GM20431 (cell line): ENCODE measurements around the gene KLHDC4.
"Not testable (repeated sequence)": the region's sequence is repeated elsewhere in the genome, so short reads cannot be mapped to it uniquely, and the experiment has no call there.

Source experiments
- in situ Hi-C: fragments of 300-500 bp; cut with MseI, MboI; formaldehyde crosslinking; loops from one replicate; pipeline ENCODE4 v1.15.0; 2020; ENCODE audit warnings: low sequenced_read_pairs; ENCODE audit not compliant: unreplicated experiment

The KLHDC4 gene

DNA sequence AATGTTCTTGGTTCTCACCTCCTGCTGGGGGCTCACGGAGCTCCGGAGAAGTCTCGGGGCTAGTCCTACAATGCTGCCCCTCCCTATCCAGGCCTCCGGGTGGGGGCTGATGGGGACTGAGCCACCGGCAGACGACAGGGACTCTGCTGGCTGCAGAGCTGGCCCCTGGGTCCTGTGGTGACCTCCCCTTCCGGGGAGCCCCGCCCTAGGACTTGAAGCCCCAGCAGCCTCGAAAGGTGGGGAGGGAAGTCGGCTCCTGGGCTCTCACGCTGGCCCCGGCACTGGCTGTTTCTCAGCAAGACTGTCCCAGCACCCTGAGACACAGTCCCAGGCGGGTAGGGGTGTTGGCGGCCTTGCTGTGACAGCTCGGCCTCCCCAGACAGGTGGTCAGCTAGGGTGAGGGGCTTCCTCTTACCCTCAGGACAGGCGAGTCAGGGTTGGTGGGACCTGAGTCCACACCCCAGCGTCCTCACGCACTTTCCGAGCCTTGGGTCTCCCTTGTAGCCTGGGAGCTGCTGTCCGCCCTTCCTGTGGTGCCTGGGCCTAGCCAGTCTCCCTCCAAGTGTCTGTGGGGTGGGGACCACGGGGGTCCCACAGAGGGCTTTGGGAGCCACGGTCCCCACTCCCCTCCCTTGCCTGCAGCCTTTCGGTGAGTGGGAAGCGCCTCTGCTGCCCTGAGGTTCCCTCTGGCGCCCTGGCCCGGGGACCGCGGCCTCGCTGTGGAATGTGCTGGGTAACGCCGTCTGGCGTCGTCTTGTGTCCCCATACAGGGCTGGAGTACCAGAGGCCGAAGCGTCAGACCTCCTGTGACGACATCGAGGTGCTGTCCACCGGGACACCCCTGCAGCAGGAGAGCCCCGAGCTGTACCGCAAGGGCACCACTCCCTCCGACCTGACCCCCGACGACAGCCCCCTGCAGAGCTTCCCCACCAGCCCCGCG lies 76.6 kb downstream of the KLHDC4 start:
- in situ Hi-C loops, result no loop called here

DNA sequence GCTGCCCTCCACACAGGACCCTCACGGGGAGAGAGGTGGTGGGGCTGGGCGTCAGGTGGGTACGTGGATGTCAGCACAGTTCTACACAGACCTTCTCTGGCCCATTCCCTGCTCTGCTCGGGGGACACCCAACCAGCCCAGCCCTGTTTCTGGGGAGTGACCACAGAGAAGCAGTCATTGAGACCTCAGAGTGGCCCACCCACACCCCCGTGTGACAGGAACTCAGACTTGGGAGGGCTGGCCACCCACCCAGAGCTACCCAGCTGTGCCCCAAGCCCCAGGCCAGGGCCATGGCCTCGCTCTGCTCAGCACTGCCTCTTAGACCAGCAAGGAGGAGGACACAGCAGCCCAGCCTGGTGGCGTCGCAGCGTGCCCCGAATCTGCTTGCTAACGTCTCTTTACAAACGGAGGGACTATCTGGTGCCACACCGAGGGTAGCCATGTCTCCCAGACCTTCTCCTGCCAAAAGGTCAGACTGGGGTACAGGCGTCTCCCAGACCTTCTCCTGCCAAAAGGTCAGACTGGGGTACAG lies 77.7 kb downstream of the KLHDC4 start:
- in situ Hi-C loops, result no loop called here

DNA sequence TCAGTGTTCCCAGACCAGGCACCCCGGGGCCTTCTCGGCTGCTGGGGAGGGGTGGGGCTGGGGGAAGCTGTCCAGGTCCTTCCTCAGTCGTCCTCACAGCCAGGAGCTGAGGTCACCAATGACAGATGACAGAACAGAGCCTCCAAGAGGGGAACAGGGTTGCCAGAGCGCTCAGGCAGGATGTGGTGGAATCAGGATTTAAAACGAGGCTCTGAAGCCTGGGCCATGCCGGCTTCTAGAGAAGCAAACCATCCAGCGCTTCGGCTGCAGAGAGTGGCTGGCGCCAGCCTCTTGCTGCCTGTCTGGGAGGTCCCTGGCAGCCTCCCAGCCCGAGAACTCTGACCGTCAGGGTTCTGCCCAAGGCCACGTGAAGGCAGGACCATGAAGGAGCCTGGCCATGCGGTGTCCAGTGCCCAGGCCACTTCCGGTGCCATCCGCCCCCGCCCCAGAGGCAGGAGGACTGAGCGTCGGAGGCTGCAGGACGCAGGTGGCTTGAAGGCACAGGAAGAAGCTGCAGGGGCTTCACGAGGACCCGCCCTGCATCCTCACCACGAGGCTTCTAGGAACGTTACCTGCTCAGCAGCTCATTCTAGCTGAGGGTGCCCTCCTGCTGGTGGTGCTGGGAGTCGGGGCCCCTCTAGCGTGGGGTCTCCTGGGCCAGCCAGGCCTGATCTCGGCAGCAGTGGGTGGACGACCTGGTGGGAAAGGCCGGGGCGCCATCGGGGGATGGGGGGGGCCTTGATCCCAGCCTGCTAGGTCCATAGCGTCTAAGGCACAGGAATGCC lies 78.5 kb downstream of the KLHDC4 start:
- in situ Hi-C loops, result no loop called here

DNA sequence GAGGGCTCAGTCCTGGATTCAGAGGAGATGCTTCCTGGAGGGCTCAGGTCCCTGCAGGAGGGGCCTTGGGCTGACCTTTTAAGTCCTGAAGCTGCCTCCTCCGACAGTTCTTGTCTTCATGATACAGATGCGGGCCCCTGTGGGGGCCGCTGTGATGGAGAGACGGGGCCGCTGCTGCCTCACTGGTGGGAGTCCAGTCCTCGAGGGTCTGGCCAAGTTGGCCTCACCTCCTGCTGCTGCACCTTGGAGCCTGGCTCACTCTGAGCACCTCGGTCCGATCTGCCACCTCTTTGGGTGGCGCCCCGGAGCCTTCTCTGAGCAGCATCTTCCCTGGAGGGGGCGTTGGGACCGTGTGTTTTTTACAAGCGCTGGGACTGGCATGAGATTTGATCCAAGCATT lies 79.1 kb downstream of the KLHDC4 start:
- in situ Hi-C loops, result no loop called here

DNA sequence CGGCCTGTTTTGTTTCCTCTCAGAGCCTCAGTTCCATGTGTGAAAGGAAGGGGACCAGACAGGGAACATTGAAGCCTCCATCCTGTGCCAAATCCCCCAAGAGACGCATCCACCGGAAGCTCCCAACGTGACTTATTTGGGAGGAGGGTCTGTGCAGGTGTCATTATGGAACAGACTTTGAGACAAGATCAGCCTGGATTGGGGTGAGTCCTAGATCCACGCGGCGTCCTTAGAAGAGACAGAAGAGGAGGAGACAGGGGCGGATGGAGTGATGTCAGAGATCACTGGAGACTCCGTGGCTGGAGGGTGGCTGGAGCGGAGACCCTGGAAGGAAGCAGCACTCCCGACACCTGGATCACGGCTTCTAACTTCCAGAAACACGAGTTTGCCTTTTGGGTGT lies 80.0 kb downstream of the KLHDC4 start:
- in situ Hi-C loops, result no loop called here

DNA sequence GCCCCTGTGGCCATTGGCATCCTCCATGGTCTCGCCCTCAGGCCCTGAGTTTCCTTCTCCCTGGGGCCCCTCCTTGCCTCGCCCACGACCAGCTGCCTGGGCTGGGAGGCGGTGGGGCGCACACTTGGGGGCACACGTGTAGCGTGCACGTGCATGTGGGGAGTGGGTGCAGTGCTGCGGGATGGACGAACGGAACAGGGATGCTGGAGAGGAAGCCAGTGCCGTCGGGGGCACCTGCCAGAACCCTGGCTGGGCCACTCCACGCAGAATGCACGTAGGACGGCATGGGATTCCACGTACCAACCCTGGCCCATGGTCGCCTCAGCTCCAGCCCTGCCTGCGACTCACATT lies 80.4 kb downstream of the KLHDC4 start:
- in situ Hi-C loops, result no loop called here

DNA sequence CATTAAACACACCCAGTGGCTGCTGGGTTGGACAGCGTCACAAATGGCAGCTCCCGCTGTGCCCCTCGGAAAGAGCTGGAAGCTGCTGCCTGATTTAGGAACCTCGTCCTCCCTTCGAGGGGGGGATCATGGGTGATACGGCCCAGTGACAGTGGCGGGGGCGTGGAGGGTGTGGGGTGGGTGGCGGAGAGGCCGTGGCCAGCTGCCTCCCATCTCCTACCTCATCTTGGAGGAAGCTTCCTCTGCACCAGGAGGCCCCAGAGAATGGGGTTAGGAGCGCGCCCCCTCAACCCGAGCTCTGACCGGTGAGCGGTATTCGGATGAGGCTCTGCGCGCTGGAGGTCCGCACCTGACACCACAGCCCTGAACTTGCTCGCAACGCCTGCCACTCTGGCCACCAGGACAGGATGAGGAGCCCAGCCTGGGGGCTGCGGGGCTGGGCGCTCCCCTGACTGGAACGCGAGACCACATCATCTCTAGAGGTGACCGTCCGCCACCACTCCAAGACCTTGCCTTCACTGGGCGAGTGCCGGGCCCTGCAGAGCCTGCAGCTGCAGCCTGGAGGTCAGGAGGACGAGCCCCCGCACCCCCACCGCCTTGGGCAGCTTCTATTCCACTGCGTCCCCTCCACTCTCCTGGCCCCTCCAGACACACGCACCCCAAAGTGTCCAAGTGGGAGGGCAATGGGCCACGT lies 80.9 kb downstream of the KLHDC4 start:
- in situ Hi-C loops, result no loop called here

DNA sequence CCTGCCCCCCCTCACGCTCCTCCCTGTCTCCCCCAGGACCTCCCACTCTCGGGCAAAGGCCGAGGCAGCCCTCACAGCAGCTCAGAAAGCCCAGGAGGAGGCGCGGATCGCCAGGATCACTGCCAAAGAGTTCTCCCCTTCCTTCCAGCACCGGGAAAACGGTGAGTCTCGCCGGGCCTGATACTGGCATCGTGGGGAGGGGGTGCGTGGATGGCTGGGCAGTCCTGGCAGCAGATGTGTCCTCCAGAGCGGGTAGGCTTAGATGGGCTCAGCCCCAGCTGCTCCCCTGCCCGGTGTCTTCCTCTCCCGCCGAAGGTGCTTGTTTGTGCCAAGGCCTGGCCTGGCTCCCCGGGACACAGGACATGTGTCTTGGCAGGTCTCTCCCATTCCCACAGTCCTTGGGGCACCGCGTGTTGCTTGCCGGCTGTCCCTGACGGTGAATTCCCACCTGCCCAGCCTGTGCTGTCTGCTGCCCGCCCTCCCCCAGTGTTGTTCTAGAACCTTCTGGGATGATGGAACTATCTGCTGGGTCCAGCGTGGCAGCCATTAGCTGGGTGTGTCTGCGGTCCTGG lies 81.6 kb downstream of the KLHDC4 start:
- in situ Hi-C loops, result no loop called here

DNA sequence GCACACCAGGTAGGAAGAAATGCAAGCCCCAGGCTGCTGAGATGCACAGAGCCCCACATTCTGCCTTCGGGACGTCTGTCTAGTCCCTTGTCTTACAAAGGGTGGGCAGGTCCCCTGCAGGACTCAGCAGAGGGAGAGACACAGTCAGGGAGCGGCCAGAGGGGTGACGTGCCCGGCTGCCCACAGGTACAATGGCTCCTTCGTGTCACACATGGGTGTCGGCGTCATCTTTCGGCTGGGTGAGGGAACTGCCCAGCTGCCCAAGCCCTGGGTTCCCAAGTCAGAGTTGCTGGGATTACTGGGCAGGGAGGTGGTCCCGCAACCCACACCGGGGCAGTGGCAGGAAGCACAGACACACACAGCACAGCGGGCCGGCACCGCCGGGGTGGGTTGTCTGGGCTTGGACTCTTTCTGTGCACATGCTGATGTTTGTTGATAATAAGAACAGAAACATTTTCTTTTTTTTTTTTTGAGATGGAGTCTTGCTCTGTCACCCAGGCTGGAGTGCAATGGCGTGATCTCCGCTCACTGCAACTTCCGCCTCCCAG lies 82.9 kb downstream of the KLHDC4 start:
- in situ Hi-C loops, result no loop called here

DNA sequence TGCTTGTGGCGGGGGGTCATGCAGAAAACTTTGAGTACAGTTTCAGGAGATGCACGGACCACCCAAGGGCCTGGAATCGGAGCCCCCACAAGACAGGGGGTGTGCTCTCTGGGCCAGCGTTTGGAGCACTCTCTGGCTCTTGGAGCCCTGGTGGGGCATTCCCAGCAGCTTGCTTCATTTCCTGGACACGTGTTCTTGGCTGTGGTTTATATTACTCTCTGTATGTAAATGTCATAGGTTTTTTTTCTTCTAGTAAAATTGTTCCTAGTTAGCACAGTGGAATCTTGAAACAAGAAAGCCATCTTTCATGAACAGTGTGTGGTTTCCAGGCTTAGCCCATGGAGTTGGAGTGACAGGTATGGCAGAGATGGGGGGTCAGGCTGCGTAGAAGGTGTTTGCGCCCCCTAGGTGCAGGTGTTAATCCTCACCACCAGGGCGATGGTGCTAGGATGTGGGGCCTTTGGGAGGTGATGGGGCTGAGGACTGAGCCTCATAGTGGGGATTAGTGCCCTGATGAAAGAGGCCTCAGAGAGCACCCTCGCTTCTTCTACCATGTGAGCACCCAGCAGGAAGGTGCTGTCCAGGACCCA lies 83.7 kb downstream of the KLHDC4 start:
- in situ Hi-C loops, result no loop called here

DNA sequence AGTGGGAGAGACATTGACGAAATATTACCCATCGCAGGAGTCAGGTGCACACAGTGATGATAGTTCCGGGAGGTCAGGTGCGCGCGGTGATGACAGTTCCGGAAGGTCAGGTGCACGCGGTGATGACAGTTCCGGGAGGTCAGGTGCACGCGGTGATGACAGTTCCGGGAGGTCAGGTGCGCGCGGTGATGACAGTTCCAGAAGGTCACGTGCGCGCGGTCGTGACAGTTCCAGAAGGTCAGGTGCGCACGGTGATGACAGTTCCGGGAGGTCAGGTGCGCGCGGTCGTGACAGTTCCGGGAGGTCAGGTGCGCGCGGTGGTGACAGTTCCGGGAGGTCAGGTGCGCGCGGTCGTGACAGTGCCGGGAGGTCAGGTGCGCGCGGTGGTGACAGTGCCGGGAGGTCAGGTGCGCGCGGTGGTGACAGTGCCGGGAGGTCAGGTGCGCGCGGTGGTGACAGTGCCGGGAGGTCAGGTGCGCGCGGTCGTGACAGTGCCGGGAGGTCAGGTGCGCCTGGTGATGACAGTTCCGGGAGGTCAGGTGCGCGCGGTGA lies 84.7 kb downstream of the KLHDC4 start:
- in situ Hi-C loops, result not testable (repeated sequence)

DNA sequence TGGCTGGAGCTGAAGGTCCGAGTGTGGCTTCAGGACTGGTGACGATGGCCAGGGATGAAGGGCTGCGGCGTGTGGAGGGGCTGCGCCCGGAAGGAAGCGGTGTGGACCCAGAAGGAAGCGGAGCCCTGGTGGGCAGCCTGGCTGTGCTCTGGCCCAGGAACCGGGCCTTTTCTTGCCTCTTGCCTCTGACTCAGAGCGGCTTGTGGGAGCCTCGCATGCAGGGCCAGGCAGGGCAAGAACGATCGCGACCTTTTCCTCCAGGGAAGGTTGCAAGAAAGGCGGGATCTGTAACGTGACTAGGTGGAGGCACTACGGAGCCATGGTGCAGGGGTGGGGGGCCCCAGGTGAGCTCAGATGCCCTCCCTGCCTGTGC lies 85.5 kb downstream of the KLHDC4 start:
- in situ Hi-C loops, result no loop called here

DNA sequence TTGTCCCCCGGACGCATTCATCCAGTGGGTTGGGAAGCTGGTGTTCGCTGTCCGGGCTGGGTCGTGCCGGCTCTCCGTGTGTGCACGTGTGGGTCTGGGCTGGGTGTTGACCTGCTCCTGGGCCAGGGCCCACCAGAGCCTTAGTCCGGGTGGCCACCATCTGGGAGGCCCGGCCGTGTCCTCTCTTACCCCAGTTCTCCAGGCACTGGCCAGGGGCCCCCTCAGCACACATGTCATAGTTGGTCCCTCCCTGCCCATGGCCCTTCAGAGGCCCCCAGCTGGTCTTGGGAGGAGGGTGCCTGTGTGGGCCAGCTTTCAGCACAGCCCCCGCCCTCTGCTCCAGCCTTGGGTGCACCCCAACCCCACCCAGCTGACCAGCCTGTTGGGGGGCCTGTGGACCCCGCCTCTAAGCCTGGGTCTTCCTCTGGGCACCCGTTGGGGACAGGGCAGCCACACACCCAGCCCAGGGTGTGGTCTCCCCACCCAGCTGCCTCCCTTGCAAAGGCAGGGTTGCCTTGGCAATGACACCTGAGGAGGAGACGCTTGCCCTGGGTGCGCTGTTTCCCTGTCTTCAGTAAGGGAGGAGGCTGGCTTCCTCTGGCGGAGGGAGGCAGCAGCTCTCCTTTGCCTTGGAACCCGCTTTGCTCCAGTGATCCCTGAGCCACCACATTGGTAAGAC lies 86.1 kb downstream of the KLHDC4 start:
- in situ Hi-C loops, result no loop called here

DNA sequence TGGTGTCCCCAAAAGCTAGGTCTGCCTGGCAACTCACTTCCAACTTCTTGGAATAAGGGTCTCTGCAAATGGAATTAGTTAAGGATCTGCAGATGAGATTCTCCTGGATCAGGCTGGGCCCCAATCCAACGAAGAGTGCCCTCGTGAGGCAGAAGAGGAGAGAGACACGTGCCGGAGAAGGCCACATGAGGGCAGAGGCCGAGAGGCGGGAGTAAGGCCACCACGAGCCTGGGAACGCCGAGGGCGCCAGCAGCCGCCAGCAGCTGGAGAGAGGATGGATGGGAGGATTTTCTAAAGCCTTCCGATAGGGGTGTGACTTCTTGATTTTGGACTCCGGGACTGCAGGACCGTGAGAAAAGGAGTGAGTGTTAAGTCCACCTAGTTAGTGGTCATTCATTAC lies 87.2 kb downstream of the KLHDC4 start:
- in situ Hi-C loops, result no loop called here

DNA sequence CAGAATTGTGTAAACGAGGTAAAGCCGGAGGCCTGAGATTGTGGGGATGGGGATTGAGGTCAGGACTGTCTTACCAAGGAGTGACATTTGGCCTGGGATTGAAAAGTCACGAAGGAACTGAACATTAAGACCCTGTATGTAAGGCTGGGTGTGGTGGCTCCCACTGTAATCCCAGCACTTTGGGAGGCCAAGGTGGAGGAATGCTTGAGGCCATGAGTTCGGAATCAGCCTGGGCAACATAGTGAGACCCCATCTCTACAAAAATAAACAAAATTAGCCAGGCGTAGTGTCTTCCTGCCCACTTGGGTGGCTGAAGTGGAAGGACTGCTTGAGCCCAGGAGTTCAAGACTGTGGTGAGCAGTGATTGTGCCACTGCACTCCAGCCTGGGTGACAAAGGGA lies 88.0 kb downstream of the KLHDC4 start:
- in situ Hi-C loops, result no loop called here

DNA sequence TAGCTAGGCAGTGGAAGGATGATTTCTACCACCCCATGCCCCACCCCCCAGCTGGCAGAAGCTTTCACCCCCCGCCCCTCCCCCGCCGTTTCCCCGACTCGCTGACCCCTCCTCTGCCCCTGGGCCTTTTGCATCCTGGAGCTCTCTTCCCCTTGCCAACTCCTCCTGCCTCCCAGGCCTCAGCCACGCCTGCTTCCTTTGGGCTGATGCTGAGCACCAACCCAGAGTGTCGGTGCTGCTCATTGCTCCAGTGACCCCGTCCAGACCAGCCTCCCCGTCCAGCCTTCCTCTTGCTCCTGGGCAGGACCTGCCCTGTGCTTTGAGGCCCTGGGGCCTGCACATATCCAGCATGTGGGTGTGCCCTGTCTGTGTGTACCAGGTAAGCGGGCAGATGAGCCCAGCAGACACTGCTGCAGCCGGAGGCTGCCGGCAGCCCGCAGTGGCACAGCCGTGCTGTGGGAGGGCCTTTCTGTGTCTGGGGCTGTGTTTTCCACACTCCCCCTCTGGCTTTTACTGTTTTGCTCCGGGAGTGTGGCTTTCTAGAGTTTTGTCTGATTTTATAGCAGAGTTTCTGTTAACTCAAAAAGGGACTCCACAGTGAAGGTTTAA lies 90.6 kb downstream of the KLHDC4 start:
- in situ Hi-C loops, result no loop called here

DNA sequence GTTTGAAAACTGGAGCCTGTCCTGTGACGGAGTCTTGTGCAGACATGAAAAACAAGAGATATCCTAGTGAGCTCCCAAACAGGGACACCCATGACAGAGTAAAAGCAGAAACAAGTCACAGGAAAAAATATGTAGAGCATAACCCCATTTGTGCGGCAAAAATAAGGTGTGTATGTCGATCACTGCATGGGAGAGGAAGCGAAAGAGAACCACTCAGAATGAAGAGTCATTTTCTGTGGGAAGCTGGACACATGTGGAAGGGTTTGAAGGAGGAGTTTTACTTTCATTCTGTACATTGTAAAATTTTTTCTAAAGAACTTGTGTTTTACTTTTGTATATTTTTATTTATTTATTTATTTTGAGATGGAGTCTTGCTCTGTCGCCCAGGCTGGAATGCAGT lies 91.4 kb downstream of the KLHDC4 start:
- in situ Hi-C loops, result no loop called here

DNA sequence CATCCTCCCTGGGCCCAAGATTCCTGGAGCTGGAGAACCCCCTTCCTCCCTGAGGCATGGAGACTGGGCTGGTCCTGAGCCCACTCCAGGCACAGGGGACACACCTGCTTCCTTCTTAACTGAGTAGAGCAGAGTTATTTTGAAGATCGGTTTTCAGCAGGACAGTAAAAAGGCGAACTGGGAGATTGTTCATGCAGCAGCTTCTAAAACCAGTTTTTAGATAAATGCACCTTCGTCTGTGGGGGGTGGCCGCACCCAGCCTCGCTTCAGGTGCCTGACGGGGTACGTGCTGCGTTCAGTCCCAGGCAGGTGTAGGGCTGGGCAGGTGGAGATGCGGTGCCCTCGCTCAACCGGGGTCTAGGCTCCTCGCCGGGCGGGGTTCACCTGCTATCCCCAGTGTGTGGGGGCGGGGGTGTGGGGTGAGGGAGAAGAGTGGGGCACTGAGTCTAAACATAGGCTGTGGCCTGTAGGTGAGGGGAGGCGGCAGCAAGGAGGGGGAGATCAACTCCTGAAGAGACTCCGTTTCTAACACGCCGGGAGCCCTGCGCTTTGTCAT lies 94.0 kb downstream of the KLHDC4 start:
- in situ Hi-C loops, result no loop called here
